Right cardiac atrium (tissue), 5 donors: Measurements from ENCODE around the gene DPYSL5. TPM values are rescaled to one million over a fixed set of nuclear protein-coding genes. Genes with fewer than 3 reads are reported as not detected.
"Not testable (repeated sequence)": the region's sequence is repeated elsewhere in the genome, so short reads cannot be mapped to it uniquely, and the experiment has no call there.

ENCODE experiments used
- ATAC-seq, 2 donors: fragments of 200-7000 bp; cut with Tn5 transposase; one replicate each; pipeline versions ENCODE4 v1.8.0 to v1.9.1; 2020; ENCODE audit warnings: moderate library complexity in 2 of 2, mild to moderate bottlenecking in 1 of 2
- DNase-seq, 3 donors: peaks; one replicate each; pipeline ENCODE4 v3.0.0-alpha.2; 2020
- H3K27ac ChIP-seq: one replicate; pipeline ENCODE4 v1.5.1; 2013; ENCODE audit warnings: mild to moderate bottlenecking, low read length, control low read depth, moderate library complexity
- H3K27me3 ChIP-seq: one replicate; pipeline ENCODE4 v1.6.1; 2013; ENCODE audit not compliant: control insufficient read depth, insufficient read depth
- H3K4me1 ChIP-seq: one replicate; pipeline ENCODE4 v1.6.1; 2013; ENCODE audit warnings: low read length; ENCODE audit not compliant: control insufficient read depth, insufficient read depth
- H3K4me3 ChIP-seq: one replicate; pipeline ENCODE4 v1.5.1; 2013; ENCODE audit warnings: low read length, control low read depth
- H3K9me3 ChIP-seq: one replicate; pipeline ENCODE4 v1.6.1; 2013; ENCODE audit warnings: low read length; ENCODE audit not compliant: control insufficient read depth
- WGBS: extraction: QIAGEN DNeasy Blood & Tissue Kit; methylation state at CpG from one replicate; pipeline ENCODE4 v1.1.7; 2013; 5-methylcytosine and 5-hydroxymethylcytosine counted together
- intact Hi-C, 4 donors: fragments of 100-400 bp; cut with DNase I; formaldehyde crosslinking; loops; one replicate each; pipeline versions ENCODE4 v1.11.0 to v1.14.0; 2022 to 2023
- polyA plus RNA-seq: library from polyadenylated mRNA; stranded (reverse); fragments of 200-250 nt; gene quantifications from one replicate; pipeline ENCODE4 v1.2.3, GENCODE V29; 2013
- total RNA-seq, 4 donors: library from RNA; stranded (reverse); fragmentation: NEBNext Ultra II Directional; extraction: Animal tissue kit (Norgen Biotek cat#: 25700); gene quantifications; one replicate each; pipeline ENCODE4 v1.2.1, GENCODE V29; 2021
- donor health status: healthy with polysubstance abuse.
- donor health status: DM: no; HTN: yes; CAD: no.
- donor health status: DM: no; HTN: no; CAD: no.
- donor health status: DM: no; HTN: yes; CAD: no; lungs with severe emphysema.
- donor health status: DM: yes; HTN: yes; CAD: no.

Gene DPYSL5
- total and polyA plus RNA-seq, 5 donors, result 0.05 TPM; not detected in 4

DNA sequence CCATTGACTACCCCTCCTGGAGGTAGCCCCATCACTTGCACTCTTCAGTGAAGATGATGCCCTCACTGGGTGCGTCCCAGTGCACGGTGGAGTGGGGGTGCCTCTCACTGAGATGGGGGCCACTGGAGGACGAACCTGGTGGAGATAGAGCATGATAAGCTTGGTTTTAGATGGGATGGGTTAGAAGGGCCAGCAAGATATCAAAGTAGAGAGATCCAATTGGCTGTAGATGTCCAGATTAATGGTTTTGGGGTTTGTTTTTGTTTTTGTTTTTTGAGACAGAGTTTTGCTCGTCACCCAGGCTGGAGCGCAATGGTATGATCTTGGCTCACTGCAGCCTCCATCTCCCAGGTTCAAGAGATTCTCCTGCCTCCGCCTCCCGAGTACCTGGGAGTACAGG, 28.3 kb downstream of the DPYSL5 start:
- no peak for DNase-seq
- Histone ChIP-seq H3K4me1 (no peaks in the 10 kb centered on the region), H3K27me3 (no peaks in the 10 kb centered on the region), H3K27ac (no peak overlapping the region), H3K4me3 (no peak overlapping the region), H3K9me3 (no peaks in the 10 kb centered on the region)
- 93% methylated on average over 7 of the region's 7 CpGs for WGBS
- ATAC-seq, result no peak
- intact Hi-C loops, result no loop called here

DNA sequence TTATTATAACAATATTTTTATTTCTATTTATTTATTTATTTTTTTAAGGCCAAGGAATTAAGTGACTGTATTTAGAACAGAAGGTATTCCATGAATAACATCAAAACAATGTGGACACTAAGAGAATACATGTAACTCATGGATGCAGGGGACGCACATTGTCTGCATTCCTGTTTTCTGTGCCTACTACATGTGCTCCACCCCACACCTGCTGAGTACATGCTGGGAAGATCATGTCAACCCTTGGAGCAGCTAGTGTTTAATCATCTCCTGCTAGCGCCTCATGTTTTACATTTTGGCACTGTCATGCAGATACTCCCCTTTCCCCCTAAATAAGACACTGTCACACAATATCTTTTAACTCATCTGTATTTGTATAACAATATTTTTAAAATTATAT, 29.3 kb downstream of the DPYSL5 start:
- H3K4me1 ChIP-seq, result no peaks in the 10 kb centered on the region
- H3K4me3 ChIP-seq, result no peak overlapping the region
- DNase-seq (no peak), ATAC-seq (no peak)
- H3K27ac ChIP-seq, result no peak overlapping the region
- WGBS, result 93% methylated on average over 2 of the region's 2 CpGs
- H3K27me3 ChIP-seq, result no peaks in the 10 kb centered on the region
- H3K9me3 ChIP-seq, result no peaks in the 10 kb centered on the region
- intact Hi-C loops, result no loop called here

DNA sequence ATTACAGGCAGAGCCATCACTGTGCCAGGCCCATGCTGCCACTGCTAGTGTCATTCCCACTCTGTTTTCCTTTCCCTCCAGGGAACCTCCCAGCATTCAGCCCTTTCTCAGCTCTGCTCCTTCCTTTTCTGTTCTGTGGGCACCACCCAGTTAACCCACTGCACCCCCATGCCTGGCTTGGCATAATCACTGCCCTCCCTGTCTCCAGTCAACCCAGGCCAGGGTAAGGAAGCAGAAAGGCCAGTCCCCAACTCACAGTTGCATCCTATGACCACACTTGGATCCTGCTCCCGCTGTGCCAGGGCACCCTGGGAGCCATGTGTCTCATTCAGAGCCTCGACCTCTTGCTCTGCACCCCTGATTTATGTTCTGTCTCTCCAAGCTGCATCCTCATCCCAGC, 32.2 kb downstream of the DPYSL5 start:
- Histone ChIP-seq H3K9me3 (no peaks in the 10 kb centered on the region), H3K4me3 (no peak overlapping the region), H3K27me3 (no peaks in the 10 kb centered on the region), H3K27ac (no peak overlapping the region), H3K4me1 (no peaks in the 10 kb centered on the region)
- intact Hi-C loops, result no loop called here
- DNase-seq, result no peak
- WGBS, result 83% methylated on average over 2 of the region's 2 CpGs
- no peak for ATAC-seq

DNA sequence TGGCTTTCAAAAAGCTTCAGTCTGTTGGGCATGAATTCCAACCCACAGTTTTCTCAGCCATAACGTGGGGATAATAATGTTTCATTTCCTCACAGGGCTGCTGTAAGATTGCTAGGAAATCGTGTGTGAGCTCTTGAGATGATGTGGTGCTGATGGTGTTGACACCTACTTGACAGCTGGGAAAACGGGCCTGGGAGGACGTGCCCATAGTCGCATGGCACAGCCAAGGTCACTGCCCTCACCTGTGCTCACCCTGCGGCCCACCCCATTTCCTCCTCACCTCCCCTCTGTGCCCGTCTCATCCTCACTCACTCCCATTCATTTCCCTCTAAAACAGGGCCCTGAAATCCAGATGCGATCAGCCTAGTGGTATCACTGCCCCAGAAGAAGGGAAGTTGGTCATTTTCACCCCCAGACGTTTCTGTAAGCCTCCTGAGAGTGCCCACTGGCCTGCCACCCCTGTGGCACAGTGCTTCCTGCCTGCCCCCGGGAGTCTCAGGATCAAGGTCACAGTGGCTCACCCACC, 33.0 kb downstream of the DPYSL5 start:
- DNase-seq (no peak), ATAC-seq (no peak)
- WGBS, result 52% methylated on average over 10 of the region's 10 CpGs
- H3K27me3 ChIP-seq, result no peaks in the 10 kb centered on the region
- no peak overlapping the region for H3K27ac ChIP-seq
- no peaks in the 10 kb centered on the region for H3K9me3 ChIP-seq
- H3K4me1 ChIP-seq, result no peaks in the 10 kb centered on the region
- no peak overlapping the region for H3K4me3 ChIP-seq
- intact Hi-C loops, result no loop called here

DNA sequence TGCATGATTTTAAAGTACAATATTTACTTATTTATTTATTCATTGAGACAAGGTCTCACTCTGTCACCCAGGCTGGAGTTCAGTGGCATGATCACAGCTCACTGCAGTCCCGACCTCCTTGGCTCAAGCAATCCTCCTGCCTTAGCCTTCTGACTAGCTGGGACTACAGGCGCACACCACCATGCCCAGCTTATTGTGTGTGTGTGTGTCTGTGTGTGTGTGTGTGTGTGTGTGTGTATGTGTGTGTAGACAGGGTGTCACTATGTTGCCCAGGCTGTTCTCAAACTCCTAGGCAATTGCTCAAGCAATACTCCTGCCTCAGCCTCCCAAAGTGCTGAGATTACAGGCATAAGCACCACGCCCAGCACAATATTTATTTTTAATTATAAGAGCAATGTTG, 34.3 kb downstream of the DPYSL5 start:
- intact Hi-C loops, H3K4me3 ChIP-seq, ATAC-seq, H3K9me3 ChIP-seq, H3K27me3 ChIP-seq, H3K27ac ChIP-seq, H3K4me1 ChIP-seq: not testable (repeated sequence)
- WGBS, result 68% methylated on average over 3 of the region's 3 CpGs
- DNase-seq, result peak in 1 of 3 donors; percentile 30

DNA sequence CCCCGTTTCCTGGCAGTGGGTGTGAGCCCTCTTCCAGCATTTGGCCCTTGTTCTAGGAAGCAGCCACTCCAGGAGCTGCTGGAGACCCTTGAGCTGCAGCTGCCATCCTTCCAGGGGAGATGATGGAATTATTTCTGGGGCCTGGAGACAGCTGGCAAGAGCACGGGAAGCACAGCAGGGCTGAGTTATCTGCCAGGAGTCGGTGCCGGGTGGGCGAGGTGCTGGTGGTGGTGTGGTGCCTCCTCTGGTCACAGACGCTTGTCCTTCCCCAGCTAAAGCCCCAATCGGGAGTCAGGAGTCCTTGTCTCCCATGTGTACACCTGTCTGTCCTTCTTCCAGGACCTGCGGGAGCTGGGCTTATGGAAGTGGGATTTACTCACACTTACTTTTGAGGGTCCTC, 36.0 kb downstream of the DPYSL5 start:
- intact Hi-C loops, result no loop called here
- Histone ChIP-seq H3K4me1 (no peaks in the 10 kb centered on the region), H3K27me3 (no peaks in the 10 kb centered on the region), H3K9me3 (no peaks in the 10 kb centered on the region), H3K27ac (no peak overlapping the region), H3K4me3 (no peak overlapping the region)
- ATAC-seq, result no peak
- no peak for DNase-seq
- WGBS, result 51% methylated on average over 8 of the region's 8 CpGs

DNA sequence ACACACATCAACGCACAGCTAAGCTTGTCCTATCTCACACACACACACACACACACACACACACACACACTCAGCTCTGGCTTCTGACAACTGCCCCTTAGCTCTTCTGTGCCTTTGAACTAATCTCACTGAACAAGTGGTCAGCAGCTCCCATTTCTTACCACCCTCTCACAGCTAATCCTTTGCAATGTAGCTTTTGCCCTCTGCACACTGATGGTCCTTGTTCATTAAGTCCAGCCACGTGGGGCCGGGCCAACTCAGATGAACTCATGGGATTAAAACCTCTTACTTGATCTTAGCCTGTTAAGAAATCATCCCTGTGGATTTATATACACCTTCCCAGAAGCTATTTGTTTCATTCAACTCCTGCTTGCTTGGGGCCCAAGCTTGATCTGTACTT, 36.6 kb downstream of the DPYSL5 start:
- intact Hi-C loops, result no loop called here
- H3K27me3 ChIP-seq, result no peaks in the 10 kb centered on the region
- ATAC-seq, result no peak
- H3K27ac ChIP-seq, result no peak overlapping the region
- DNase-seq, result no peak
- no peaks in the 10 kb centered on the region for H3K4me1 ChIP-seq
- H3K4me3 ChIP-seq, result no peak overlapping the region
- WGBS, result 56% methylated on average over 3 of the region's 3 CpGs
- H3K9me3 ChIP-seq, result no peaks in the 10 kb centered on the region

DNA sequence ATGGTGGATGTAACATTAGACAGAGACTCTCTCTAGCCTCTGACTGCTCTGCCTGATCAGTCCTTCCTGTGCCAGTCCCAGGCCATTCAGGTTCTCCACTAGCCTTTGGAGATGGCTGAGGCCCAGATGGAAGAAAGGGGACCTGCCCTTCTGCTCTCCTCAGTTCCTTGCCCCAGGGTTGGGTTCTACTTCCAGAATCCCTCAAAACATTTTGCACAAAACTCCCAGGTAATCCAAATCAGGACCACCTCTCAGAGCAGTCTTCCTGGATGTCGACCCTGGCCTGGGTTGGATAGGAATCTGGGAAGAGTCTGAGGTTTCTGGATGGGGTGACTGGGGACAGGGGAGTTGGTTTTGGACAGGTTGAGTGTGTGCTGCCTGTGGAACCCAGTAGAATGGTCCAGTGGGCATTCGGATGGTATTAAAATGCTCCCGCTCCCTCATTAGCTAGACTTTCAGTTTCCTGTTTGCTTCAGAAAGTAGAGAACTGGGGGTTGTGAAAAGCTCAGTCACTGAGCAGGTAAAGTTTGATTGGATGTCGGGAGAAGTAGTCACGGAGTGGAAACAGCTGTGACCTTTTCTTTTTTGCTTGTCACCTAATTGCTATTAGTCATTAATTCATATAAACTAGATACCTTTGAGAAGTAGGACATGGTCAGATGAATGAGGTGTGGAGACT, 37.9 kb downstream of the DPYSL5 start:
- WGBS, result 81% methylated on average over 5 of the region's 5 CpGs
- Histone ChIP-seq H3K27me3 (no peaks in the 10 kb centered on the region), H3K9me3 (no peaks in the 10 kb centered on the region), H3K4me1 (no peaks in the 10 kb centered on the region), H3K4me3 (no peak overlapping the region), H3K27ac (no peak overlapping the region)
- no peak for DNase-seq
- ATAC-seq, result no peak
- intact Hi-C loops, result no loop called here

DNA sequence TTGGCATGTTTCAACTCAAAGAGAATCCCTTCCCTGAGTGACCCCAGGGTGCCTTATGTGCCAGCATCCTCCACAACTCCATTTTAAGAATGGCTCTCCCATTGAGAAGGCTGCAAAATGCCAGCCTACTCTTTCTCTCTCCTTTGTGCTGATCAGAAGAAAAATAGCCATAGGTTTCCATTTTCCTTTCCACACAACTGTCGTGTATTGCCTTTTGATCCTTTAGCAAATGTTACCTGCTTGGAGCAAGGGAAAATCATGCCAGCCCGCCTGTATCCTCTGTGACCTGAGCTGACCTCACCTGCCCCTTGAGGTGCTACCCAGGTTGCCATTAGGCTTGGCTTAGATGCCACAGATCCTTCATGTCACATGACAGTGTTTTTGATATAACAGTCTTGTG, 38.8 kb downstream of the DPYSL5 start:
- intact Hi-C loops, result no loop called here
- no peak for DNase-seq
- whole genome bisulfite sequencing, result 81% methylated on average over 2 of the region's 2 CpGs
- Histone ChIP-seq H3K4me1 (no peaks in the 10 kb centered on the region), H3K4me3 (no peak overlapping the region), H3K27ac (no peak overlapping the region), H3K9me3 (no peaks in the 10 kb centered on the region), H3K27me3 (no peaks in the 10 kb centered on the region)
- ATAC-seq, result no peak

DNA sequence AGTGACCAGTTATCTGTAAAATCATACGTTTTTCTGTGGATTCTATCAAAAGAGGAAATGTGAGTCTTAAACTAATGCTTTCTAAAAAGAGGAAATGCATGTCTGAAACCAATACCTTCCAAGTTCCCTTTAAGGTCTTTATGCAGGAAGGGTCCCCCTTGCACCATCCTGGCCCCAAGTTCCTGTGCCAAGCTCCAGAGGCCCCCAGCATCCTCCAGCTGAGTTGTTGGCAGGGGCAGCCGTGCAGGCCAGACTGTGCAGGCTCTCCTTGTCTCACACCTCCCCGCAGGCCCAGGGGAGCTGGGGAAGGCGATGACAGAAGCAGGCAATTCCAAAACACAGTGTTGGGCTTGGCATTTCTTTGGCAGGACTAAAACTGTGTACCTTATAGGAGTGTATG, 39.2 kb downstream of the DPYSL5 start:
- ATAC-seq, result peak; percentile 44 to 72
- DNase-seq, result peak in 2 of 3 donors; percentile 66 to 69

DNA sequence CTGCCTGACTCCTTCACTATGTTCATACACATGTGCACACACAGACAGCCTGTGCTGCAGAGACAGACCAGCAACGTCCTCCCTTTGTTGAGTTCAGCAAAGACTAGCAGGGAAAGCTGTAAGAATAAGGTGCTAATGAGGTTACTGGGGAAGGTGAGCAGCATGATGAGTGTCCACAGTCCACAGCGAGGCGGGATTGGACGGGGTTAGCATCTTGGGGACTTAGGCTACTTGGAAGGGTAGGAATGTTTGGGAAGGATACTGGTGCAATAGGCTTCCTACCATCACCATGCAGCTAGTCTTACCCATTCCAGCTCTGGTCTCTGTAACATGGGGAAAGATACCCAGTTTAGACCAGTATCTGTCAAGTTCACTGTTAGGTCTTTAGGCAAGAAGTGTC, 41.9 kb downstream of the DPYSL5 start:
- 87% methylated on average over 4 of the region's 4 CpGs for WGBS
- DNase-seq, result no peak
- H3K9me3 ChIP-seq, result no peaks in the 10 kb centered on the region

More for the DNA sequence above, 39.2 kb downstream of the DPYSL5 start:
- Histone ChIP-seq H3K9me3 (no peaks in the 10 kb centered on the region), H3K27me3 (no peaks in the 10 kb centered on the region), H3K4me1 (no peaks in the 10 kb centered on the region), H3K27ac (no peak overlapping the region), H3K4me3 (no peak overlapping the region)
- intact Hi-C loops, result no loop called here
- 24% methylated on average over 4 of the region's 4 CpGs for whole genome bisulfite sequencing

More for the DNA sequence above, 41.9 kb downstream of the DPYSL5 start:
- intact Hi-C loops, result no loop called here
- H3K4me1 ChIP-seq, result peaks cover 3% of the 10 kb centered on the region
- H3K4me3 ChIP-seq, result no peak overlapping the region
- H3K27me3 ChIP-seq, result no peaks in the 10 kb centered on the region
- no peak overlapping the region for H3K27ac ChIP-seq
- ATAC-seq, result no peak
